Measurements from ENCODE around the gene ZDHHC7.

GRCh38 chr16:84926462-84926861 lies 84.9 kb downstream of the ZDHHC7 start:
- no peak for TF ChIP-seq EZH2 (IDR thresholded peaks at IDR 0.05; ENCODE audit: borderline replicate concordance, low read length)
- TF ChIP-seq, protein P1, sequence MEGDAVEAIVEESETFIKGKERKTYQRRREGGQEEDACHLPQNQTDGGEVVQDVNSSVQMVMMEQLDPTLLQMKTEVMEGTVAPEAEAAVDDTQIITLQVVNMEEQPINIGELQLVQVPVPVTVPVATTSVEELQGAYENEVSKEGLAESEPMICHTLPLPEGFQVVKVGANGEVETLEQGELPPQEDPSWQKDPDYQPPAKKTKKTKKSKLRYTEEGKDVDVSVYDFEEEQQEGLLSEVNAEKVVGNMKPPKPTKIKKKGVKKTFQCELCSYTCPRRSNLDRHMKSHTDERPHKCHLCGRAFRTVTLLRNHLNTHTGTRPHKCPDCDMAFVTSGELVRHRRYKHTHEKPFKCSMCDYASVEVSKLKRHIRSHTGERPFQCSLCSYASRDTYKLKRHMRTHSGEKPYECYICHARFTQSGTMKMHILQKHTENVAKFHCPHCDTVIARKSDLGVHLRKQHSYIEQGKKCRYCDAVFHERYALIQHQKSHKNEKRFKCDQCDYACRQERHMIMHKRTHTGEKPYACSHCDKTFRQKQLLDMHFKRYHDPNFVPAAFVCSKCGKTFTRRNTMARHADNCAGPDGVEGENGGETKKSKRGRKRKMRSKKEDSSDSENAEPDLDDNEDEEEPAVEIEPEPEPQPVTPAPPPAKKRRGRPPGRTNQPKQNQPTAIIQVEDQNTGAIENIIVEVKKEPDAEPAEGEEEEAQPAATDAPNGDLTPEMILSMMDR (IDR thresholded peaks at IDR 0.05; ENCODE audit: low read length) = no peak

All from OCI-LY1 (cell line).